ENCODE results near the gene GREM2.
A peak's percentile ranks its signal among the peaks of the same experiment; 100 is the strongest.

GREM2 gene

DNA sequence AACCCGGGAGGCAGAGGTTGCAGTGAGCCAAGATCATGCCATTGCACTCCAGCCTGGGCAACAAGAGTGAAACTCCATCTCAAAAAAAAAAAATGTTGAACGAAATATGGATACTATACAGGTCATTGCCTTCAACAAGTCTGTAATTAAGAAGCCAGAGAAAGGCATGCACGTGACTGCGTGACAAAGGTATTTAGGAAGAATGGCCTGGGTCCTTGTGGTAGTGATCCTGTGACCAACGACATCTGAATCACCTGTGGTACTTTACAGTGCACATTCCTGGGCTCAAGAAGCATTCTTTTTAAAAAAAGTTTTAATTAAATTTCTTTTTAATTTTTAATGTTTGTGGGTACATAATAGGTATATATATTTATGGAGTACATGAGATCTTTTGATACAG, 115.0 kb downstream of the GREM2 start:
- DNase-seq = no peak

DNA sequence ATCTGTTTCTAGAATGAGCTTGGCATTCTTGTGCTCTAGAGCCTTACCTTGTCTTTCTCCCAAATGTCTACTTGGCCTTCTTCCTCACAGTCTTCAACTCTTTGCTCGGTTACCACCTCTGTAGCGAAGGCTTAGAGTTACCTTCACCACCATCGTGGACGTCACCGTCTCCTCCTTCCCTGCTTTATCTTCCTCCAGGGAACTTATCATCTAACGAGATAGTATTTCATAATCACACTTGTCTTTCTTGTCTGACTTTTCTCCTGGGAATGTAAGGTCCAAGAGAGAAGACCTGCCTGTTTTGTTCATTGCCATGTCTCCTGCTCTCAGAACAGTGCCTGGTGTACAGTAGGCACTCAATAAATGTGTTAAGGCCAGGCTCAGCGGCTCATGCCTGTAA, 115.6 kb downstream of the GREM2 start:
- DNase-seq = no peak

DNA sequence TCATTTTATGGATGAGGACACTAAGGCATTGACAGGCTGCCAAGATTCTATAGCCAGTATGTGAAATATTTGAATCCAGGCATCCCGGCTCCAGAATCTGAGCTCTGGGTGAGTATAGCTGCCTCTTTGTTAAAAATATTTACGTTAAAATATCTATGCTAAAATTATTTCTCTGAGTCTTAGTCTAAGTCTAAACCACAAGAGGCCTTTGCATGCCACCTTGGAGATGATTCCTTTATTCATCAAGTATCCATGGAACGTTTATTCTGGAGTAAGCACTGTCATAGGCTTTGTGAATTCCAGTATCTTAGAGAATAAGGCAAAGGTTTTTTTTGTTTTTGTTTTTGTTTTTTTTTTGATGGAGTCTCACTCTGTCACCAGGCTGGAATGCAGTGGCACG, 116.4 kb downstream of the GREM2 start:
- DNase-seq = no peak

DNA sequence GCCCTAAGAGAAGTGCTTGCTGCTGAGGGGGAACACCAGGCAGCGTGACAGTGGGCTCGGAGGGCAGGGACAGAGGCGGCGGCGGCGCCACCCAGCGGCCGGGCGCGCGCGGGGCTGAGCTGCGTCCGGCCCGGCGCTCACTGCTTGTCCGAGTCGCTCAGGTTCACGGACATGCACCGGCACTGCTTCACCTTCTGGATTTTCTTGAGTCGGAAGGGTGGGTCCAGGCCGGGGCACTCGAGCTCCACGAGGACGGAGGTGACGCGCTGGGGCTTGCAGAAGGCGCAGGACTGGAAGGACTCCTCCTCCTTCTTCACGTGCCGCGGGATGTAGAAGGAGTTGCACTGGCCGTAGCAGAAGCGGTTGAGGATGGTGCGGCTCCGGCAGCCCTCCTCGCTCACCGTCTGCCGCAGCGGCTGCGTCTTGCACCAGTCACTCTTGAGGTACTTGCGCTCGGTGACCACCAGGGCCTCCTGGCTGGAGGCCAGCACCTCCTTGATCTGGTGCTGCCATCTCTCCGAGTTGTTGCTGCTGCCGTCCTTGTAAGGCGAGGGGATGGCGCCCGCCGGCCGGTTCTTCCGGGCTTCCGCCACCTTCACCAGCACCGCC, 119.0 kb downstream of the GREM2 start:
- DNase-seq = no peak

DNA sequence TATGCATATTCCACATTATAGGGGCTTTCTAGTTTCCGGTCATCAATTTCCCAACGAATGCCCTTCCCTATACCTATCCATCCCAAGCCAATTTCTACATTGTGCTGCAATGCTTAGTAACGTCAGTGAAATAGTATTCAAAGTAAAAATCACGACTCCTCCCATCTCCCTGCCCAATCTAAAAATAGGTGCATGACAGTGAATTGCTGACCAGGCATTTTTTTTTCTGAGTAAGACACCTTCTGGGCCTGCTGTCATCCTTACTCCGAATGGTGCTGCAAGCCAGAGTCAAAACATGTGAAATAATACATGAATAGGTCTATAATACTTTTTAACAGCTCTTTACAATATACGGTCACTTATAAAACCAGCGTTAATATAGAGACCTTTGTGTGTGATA, 120.2 kb downstream of the GREM2 start:
- DNase-seq = no peak

DNA sequence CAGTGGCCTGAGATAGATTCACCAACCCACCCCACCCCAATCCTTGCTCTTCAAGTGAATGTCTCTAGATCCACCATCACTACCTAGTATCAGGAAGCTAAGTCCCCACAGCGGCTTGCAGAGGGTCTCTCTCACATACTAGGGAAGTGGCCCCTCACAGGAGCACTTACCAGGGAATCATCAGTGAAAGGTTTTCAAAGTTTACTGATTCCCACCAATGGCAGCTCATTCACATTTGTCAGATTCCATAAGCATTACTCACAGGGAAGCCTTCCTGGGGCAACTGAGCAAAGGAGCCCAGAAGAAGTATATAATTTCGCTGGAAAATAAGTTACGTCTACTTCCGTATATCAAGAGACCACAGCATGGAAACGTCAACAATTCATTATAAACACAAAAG, 120.8 kb downstream of the GREM2 start:
- DNase-seq = no peak

DNA sequence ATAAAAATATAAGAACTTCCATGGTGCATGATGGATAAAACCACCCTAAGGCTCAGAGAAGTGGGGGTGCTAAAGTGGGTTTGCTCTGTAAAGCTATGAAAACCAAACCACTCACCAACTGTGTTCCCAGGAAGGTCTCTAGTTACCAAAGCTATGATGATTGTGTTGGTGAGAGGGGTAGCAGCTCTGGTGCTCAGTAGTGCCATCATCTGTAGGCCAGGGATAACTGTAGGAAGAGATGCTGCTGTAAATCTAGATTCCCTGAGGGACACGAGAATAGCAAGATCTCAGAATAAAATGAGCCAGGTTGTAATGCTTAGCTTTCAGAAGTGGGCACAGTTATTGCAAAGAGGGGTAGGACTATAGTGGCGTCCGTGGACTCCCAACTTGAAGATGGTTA, 124.5 kb downstream of the GREM2 start:
- no peak for DNase-seq

DNA sequence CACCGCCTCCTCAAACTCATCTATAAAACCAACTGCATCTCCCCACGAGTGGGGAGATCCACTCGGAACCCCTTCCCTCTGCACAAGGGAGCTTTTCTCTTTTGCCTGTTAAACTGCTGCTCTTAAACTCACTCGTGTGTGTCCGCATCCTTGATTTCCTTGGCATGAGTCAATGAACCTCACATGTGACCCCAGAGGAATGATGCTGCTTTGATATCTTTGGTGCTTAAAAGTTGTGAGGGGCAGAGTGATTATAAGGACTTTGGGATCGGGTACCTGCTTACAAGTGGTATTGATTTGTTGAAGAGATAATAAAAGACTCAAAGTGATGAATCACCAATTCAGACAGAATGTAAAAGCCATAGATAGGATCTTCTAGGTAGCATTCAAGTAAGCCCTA, 125.3 kb downstream of the GREM2 start:
- DNase-seq = no peak

DNA sequence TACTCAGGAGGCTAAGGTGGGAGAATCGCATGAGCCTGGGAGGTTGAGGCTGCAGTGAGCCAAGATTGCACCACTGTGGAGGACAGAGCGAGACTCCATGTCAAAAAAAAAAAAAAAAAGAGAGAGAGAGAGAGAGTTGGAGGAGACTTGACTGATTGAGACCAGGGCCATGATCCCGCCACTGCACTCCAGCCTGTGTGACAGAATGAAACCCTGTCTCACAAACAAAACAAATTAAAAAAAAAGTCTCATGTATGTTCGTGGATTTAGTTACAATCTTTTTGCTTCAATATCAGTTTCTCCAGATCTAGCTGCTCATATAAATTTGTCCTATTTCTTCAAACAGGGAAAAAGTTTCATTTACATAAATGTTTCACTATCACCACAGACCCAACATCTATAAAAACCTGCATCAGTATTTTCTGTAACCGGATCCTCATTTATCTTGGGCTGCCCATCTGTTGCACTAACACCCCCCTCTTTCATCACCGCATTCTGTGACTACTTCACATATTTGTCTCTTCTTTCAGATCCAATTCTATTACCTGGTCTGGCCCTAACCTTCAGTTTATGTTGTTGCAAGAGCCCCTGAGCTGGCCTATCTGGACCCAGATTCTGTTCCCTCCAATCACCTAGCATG, 127.0 kb downstream of the GREM2 start:
- DNase-seq = no peak

DNA sequence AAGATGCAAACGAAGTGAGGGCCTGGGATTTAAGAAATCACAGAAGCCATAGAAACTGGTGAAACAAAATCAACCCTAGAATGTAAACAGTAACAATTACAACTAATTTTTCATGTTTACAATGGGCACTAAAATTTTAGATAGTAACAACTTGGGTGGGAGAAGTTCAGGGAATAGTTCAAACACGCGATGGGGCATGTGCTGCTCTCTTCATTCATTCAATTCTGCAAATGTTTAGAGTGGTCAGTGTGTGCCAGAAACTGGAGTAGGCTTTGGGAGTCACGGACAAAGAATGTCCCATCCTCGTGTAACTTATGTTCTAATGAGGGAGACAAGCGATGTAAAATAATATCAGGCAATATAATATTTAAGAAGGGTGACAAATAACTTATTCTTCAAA, 133.4 kb downstream of the GREM2 start:
- no peak for DNase-seq

DNA sequence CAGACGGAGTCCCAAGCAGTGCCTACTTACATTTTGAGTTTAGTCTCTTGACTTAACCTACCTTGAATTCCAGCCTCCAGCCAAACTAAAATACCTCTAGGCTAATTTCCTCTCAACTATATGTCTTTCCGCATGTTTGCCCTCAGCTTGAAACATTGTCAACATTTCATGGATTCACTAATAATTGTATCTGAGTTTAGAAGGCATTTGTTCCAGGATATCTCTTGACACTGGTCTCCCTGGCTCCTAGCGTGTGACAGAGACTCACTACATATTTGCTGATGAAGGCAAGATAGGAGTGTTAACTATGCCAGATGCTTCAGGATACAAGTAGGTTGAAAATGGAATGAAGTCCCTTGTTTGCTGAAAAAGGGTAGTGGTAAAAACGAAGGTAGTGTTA, 136.1 kb downstream of the GREM2 start:
- DNase-seq = no peak

DNA sequence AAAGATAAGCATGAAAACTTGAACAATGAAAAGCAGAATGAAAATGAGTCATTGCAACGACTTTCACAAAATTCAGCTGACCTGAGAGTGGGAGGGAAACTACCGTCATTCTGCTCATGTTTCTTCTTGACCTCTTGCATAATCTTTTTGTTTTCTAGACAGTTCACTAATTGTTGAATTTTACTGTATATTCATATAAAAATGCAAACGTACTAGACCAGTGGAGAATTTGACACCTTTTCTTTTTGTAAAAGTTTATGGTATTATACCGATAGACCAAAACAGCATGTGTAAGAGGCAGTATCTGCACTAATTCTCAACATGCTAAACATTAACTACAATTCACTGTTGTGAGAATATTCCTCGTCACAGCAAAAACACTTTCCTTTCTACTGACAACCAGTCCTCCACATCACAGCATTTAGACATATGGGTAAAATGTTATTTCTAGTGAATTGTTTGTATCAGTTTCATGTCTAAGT, 137.8 kb downstream of the GREM2 start:
- DNase-seq = no peak

DNA sequence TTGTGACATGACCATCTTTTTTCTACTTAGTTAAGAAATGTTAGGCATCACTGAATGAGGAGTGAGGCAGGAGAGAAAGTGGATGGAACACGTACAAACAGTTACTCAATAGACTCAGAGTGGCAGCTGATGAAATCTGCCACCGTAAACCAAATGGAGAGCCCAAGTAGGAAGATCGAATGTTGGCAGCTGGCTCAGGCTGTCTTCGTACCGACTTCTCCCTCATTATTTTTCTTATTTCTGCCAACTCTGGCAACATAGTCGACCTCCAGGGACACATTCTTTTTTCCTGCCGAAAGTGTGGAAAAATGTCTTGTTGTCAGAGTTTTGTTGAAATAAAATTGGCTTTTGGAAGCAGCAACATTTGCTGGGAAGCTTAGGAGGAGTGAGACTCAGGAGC, 143.3 kb downstream of the GREM2 start:
- DNase-seq = no peak

DNA sequence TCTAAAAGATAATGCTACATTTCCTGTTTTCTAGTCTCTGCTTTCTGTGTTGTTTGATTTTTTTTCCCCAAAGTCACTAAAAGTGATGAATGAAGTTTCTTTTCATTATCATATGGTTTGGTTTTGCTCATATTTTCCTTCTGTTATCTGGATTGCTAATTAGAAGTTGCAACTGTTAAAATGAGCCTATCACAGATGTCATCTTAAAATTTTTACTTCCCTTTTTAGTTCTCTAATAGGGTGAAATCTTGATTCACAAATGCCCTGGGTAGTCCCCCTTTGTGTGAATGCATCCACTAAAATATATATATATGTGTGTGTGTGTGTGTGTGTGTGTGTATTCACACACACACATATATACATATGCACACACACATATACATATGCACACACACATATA, 144.1 kb downstream of the GREM2 start:
- no peak for DNase-seq

DNA sequence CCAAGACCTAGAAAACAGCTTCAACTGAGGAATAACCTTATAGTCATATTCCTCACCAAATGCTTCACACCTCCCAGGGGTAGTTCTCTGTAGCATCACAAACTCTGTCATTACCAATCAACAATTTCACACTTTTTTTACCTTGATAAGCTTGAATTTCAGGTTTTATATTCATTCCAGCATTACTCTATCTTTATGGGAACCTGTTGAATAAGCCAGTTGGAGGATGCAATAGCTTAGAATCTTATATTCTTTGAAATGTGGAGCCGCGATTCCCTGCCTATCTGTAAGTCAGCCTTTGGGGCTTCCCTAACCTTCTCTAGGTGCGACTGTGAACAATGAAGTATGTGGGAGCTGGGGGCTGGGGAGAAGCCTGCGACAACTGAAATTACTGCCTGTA, 145.4 kb downstream of the GREM2 start:
- DNase-seq = no peak

DNA sequence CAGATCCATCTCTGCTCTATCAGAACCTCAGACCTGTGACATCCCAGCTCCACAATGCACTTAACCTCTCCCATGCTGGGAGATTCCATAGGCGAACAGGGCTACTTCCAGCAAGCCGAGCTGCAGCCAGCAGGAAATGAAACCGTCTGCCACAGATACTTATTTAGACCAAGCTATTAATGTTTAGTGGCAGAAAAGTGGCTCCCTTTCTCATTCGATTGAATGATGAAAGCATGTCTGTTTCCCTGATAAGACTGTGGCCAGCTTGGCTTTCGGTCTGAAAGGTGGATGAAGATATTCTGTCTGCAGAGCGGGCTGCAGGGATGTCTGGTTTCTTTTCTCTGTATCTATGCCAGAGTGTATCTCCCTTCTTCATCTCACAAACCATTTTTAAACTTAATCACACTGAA, 146.4 kb downstream of the GREM2 start:
- no peak for DNase-seq

DNA sequence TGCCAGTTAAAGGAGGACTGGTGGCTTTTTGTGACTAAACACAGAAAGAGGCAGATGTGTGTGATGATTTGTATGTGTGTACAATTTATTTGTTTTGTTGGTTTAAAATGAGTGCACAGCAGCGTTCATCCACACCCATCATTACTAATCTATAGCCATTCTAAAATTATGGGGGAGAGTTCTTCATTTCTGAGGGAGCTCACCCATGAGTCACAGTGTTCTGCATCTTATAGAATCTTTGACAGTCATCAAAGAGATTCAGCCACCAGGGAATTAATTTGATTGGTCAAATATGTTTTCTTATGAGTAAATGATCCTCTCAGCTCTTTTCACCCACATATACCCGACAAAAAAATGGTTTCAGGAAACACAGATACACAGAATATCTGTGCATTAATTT, 147.9 kb downstream of the GREM2 start:
- no peak for DNase-seq

DNA sequence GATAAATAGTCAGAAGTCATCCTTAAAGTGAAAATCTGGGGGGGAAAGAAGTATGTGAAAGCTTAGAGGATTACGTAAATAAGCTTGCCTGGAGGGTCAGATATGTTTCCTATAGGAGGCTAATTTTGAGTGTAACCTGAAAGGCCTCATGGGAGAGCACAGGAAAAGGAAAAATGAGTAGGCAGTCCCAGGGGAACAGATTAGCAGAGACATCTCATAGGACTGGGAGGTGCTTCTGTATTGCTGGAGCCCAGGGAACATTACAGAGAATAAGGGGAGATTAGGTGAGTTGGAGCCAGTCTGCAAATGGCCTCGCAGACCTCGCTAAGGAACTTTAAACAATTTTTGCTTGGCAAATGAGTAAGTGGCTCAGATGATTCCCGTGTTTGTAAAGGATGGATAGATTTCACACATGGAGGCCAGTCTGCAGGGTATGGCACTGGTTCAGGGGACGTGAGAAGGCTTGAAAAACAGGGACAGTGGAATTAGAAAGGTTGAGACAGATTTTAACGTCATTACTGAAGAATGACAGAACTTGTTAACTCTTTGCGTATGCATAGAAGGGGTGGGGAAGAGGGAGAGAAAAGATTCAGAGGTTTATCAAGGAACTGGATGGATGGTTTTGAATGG, 149.1 kb downstream of the GREM2 start:
- peak; percentile 63 for DNase-seq

DNA sequence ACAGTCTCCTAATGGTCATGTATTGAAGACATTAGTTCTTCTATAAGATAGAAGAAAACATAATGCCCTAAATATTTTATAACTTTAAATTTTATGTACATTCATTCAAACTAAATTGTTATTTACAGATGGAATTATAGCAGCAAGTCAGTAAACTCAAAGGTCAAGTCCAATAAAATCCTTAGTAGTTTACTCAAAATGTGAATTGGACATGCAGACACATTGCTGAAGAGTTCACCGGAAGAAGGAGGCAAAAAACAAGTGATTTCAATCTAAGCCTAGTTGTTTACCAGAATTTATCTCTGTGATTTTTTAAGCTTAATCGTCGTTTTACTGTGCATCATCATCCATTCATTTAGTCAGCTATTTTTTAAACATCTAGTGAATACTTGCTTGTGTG, 149.7 kb downstream of the GREM2 start:
- no peak for DNase-seq

DNA sequence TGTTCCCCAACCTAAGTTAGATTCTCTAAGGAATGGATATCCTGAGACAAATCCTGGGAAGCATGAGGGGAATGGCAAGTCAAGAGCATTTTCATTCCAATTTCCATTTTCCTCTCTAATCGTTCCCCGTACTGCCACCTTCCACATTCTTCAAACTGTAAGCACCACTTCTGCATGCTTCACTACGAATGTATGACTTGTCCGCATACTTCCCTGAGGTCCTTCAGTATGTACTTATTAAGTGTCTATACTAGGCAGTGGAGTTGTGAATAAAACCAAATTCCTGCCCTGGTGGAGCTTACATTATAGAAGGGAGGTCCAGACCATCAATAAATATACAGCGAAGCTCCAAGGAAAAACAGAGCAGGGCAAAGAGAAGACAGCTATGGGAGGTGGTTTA, 154.8 kb downstream of the GREM2 start:
- no peak for DNase-seq

DNA sequence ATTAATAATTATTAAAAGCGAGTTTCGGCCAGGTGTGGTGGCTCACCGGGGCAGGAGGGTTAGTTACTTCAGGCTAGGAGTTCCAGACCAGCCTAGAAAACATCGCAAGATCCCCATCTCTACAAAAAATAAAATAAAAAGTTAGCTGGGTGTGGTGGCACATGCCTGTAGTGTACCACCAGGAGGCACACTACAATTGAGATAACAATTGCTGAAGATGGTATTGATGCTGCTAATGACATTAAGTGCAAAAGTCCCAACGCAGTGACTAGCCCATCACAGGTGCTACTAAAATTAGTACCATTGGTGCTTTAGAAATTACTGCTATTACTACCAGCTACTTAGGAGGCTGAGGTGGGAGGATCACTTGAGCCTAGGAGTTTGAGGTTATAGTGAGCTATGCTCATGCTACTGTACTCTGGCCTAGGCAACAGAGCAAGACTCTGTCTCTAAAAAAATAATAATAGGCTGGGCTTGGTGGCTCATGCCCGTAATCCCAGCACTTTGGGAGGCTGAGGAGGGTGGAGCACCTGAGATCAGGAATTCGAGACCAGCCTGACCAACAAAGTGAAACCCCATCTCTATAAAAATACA, 156.6 kb downstream of the GREM2 start:
- DNase-seq = no peak

DNA sequence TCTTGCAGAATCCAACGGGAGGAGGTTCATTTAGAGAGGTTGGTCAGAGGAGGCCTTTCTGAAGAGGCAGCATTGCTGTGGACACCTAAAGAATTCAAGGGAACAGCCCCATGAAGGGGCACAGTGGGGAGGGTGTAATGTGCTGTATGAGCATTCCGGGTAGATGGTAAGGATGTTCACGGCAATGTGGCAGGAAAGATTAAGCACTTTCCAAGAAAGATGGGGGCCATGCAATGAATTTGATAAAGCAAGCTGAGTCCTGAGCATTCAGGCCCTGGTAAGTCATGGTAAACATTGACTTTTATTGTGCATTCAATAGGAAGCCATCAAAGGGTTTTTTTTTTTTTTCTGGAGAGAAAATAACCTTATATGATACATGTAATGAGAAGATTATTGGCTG, 166.6 kb downstream of the GREM2 start:
- no peak for DNase-seq

DNA sequence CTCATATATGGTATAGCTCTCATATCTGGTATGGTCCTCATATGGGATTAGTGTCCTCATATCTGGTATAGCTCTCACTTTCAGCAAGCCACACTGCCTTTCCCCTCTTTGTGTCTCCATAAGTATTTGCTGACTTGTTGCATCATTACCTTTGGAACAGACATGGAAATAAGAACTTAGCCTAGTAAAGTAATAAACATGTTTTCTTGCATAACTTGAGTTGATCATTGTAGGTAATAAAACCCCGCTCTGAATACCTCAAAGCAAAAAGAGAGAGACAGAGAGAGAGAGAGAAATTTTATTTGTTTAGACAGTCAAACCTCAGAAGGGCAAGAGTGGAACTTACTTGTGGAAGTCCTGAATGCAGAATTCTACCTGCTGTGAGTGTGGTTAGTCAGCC, 170.3 kb downstream of the GREM2 start:
- no peak for DNase-seq
